ENCODE measurements around the gene AGBL4.

Gene AGBL4

DNA sequence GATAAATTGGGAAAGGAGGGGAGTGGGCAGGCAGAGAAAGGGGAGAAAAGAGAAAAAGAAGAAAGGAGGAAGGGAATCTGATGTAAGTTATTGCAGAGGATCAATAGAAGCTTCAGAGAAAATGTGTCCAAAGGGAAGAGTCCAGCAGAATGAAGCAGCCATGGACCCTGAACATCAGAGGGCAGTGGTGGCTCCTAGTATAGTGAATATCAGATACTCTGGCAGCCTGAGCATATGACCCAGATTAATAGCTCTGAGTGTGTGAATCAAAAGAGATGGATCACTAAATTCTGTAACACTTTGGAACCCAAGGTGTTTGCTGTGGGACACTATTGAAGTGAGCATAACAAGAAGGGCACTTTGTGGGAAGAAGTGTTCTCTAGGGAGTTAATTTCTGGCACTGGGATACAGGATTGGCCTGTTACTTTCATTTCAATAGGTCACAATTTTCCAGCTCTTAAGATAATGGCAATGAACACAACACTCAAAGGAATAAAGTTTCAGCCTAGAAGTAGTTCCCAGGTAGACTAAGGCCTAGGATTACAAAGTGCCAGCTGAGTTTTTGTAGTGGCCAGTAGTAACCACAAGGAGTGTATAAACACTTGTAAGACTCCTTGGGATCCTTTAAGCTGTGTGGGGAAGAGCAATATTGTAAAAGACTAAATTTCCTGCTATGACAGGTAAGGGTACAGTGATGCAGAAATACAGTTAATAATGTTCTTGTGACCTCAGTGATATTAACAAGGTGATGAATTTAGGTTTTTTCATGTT is 1082.6 kb downstream of the AGBL4 start:
- DNase-seq (ENCODE audit: low read depth) = no peak
- TF ChIP-seq CTCF (IDR thresholded peaks at IDR 0.05; ENCODE audit: low read length, missing control alignments) = no peak
- H3K4me3 ChIP-seq (replicated peaks; ENCODE audit: low read depth, low read length) = no peak overlapping the region

DNA sequence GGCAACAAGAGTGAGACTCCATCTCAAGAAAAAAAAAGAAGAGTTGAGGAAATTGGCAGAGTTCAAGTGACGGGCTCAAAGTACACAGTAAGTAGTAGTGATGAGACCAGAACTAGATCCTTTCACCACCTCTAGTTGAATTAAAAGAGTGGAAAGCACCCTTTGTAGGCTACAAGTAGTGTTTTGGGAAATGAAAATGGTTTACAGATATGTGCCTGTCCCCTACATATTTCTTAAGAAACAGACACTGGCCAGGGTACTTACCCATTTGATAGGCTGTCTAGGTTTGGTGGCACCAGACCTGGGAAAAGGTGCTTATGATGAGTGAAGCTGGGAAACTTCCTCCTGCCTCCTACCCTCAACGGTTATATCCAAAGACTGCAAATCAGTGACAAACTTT is 1083.4 kb downstream of the AGBL4 start:
- no peak for TF ChIP-seq CTCF (IDR thresholded peaks at IDR 0.05; ENCODE audit: low read length, missing control alignments)
- no peak for DNase-seq (ENCODE audit: low read depth)
- H3K4me3 ChIP-seq (replicated peaks; ENCODE audit: low read depth, low read length) = no peak overlapping the region

DNA sequence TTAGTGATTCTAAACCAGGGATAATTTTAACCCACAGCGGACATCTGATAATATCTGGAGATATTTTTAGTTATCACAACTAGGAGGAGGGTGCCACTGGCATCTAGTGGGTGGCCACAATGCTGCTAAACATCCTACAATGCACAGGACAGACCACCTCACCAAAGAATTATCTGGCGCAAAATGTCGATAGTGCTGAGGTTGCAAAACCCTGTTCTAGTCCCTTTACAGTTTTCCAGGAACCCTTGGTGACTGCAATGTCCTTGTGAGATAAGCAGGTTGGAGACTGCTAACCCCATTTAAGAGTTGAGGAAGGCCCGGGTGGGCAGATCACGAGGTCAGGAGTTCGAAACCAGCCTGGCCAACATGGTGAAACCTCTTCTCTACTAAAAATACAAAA is 1083.9 kb downstream of the AGBL4 start:
- DNase-seq (ENCODE audit: low read depth) = no peak
- H3K4me3 ChIP-seq (replicated peaks; ENCODE audit: low read depth, low read length) = no peak overlapping the region
- no peak for TF ChIP-seq CTCF (IDR thresholded peaks at IDR 0.05; ENCODE audit: low read length, missing control alignments)

DNA sequence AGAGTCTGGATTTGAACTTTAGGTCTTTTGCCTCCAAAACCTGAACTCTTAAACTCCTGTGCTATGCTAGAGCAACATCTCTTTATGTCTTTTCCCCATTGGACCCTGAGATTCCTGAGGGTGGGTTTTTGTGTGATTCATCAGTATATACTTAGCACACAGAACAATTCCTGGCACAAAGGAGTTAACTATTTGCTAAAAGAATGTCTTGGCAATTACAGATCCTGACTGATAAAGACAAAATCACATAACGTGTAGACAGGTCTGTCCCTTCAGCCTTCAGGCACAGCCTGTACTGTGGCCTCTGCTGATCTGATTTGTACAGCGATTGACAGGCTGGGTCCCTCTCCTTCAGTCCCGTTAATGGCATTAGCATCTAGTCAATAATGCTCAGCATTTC is 1084.7 kb downstream of the AGBL4 start:
- DNase-seq (ENCODE audit: low read depth) = no peak
- no peak overlapping the region for H3K4me3 ChIP-seq (replicated peaks; ENCODE audit: low read depth, low read length)
- TF ChIP-seq CTCF (IDR thresholded peaks at IDR 0.05; ENCODE audit: low read length, missing control alignments) = no peak

GRCh38 chr1:48937732-48938131 is 1086.0 kb downstream of the AGBL4 start:
- no peak for DNase-seq (ENCODE audit: low read depth)
- TF ChIP-seq CTCF (IDR thresholded peaks at IDR 0.05; ENCODE audit: low read length, missing control alignments) = no peak
- no peak overlapping the region for H3K4me3 ChIP-seq (replicated peaks; ENCODE audit: low read depth, low read length)

- TF ChIP-seq CTCF (IDR thresholded peaks at IDR 0.05; ENCODE audit: low read length, missing control alignments) = no peak
- no peak overlapping the region for H3K4me3 ChIP-seq (replicated peaks; ENCODE audit: low read depth, low read length)
- peak; percentile 10 for DNase-seq (ENCODE audit: low read depth)
Observed at GRCh38 chr1:48936436-48936835, 1087.3 kb downstream of the AGBL4 start.

GRCh38 chr1:48932366-48932765 is 1091.4 kb downstream of the AGBL4 start:
- no peak for DNase-seq (ENCODE audit: low read depth)
- no peak overlapping the region for H3K4me3 ChIP-seq (replicated peaks; ENCODE audit: low read depth, low read length)
- no peak for TF ChIP-seq CTCF (IDR thresholded peaks at IDR 0.05; ENCODE audit: low read length, missing control alignments)
